Measurements from ENCODE around the gene MATN3.

MATN3 gene

GRCh38 chr2:19988600-19988999, 23.9 kb downstream of the MATN3 start:
- no peaks in the 10 kb centered on the region for H3K36me3 ChIP-seq (ENCODE audit: control insufficient read depth in 2 of 2, insufficient read depth in 2 of 2, low read length in 2 of 2)
- H3K9ac ChIP-seq (ENCODE audit: low read depth in 1 of 2, low read length in 2 of 2), result no peak overlapping the region
- H3K4me1 ChIP-seq (ENCODE audit: control insufficient read depth in 2 of 2, insufficient read depth in 2 of 2, low read length in 2 of 2), result peaks cover 5% of the 10 kb centered on the region in 2 donors
- peaks cover 0 to 7% of the 10 kb centered on the region in 2 donors for H3K27me3 ChIP-seq (ENCODE audit: control insufficient read depth in 2 of 2, insufficient read depth in 2 of 2, low read length in 2 of 2)
- H3K4me3 ChIP-seq (ENCODE audit: low read length in 2 of 2), result no peak overlapping the region
- no peak overlapping the region for H3K27ac ChIP-seq (ENCODE audit: low read depth in 2 of 2, low read length in 2 of 2)
- H3K9me3 ChIP-seq (ENCODE audit: control insufficient read depth in 2 of 2, low read length in 2 of 2), result no peaks in the 10 kb centered on the region

GRCh38 chr2:19987936-19988335, 24.5 kb downstream of the MATN3 start:
- H3K9ac ChIP-seq (ENCODE audit: low read depth in 1 of 2, low read length in 2 of 2), result no peak overlapping the region
- peaks cover 0 to 7% of the 10 kb centered on the region in 2 donors for H3K27me3 ChIP-seq (ENCODE audit: control insufficient read depth in 2 of 2, insufficient read depth in 2 of 2, low read length in 2 of 2)
- H3K27ac ChIP-seq (ENCODE audit: low read depth in 2 of 2, low read length in 2 of 2), result no peak overlapping the region
- no peaks in the 10 kb centered on the region for H3K9me3 ChIP-seq (ENCODE audit: control insufficient read depth in 2 of 2, low read length in 2 of 2)
- H3K4me3 ChIP-seq (ENCODE audit: low read length in 2 of 2), result no peak overlapping the region
- H3K4me1 ChIP-seq (ENCODE audit: control insufficient read depth in 2 of 2, insufficient read depth in 2 of 2, low read length in 2 of 2), result peaks cover 5% of the 10 kb centered on the region in 2 donors
- no peaks in the 10 kb centered on the region for H3K36me3 ChIP-seq (ENCODE audit: control insufficient read depth in 2 of 2, insufficient read depth in 2 of 2, low read length in 2 of 2)

DNA sequence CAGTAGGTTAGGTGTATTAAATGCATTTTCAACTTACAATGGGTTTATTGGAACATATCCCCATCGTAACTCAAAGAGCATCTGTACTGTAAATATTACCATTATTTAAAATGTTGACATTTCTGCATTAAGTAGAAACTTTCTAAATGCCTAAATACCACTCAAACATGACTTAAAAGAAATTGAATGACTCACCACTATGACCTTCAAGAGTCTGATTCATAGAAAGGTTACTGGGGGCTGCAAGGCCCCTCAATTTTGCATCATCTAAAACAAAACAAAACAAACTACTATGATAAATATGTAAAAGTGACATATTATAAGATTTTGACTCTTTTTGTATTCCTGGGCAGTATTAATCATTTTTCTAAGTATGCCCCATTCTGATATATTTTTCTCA, 30.2 kb downstream of the MATN3 start:
- no peak overlapping the region for H3K9ac ChIP-seq (ENCODE audit: low read depth in 1 of 2, low read length in 2 of 2)

GRCh38 chr2:19979932-19980331, 32.5 kb downstream of the MATN3 start:
- H3K9me3 ChIP-seq (ENCODE audit: control insufficient read depth in 2 of 2, low read length in 2 of 2), result no peaks in the 10 kb centered on the region
- no peaks in the 10 kb centered on the region for H3K27me3 ChIP-seq (ENCODE audit: control insufficient read depth in 2 of 2, insufficient read depth in 2 of 2, low read length in 2 of 2)
- no peak overlapping the region for H3K27ac ChIP-seq (ENCODE audit: low read depth in 2 of 2, low read length in 2 of 2)
- no peaks in the 10 kb centered on the region for H3K4me1 ChIP-seq (ENCODE audit: control insufficient read depth in 2 of 2, insufficient read depth in 2 of 2, low read length in 2 of 2)
- H3K36me3 ChIP-seq (ENCODE audit: control insufficient read depth in 2 of 2, insufficient read depth in 2 of 2, low read length in 2 of 2), result no peaks in the 10 kb centered on the region
- H3K4me3 ChIP-seq (ENCODE audit: low read length in 2 of 2), result no peak overlapping the region
- no peak overlapping the region for H3K9ac ChIP-seq (ENCODE audit: low read depth in 1 of 2, low read length in 2 of 2)

More for the DNA sequence above, 30.2 kb downstream of the MATN3 start:
- no peak overlapping the region for H3K27ac ChIP-seq (ENCODE audit: low read depth in 2 of 2, low read length in 2 of 2)
- no peak overlapping the region for H3K4me3 ChIP-seq (ENCODE audit: low read length in 2 of 2)
- no peaks in the 10 kb centered on the region for H3K4me1 ChIP-seq (ENCODE audit: control insufficient read depth in 2 of 2, insufficient read depth in 2 of 2, low read length in 2 of 2)
- H3K9me3 ChIP-seq (ENCODE audit: control insufficient read depth in 2 of 2, low read length in 2 of 2), result no peaks in the 10 kb centered on the region
- H3K36me3 ChIP-seq (ENCODE audit: control insufficient read depth in 2 of 2, insufficient read depth in 2 of 2, low read length in 2 of 2), result no peaks in the 10 kb centered on the region
- H3K27me3 ChIP-seq (ENCODE audit: control insufficient read depth in 2 of 2, insufficient read depth in 2 of 2, low read length in 2 of 2), result no peaks in the 10 kb centered on the region

GRCh38 chr2:19973466-19973865, 39.0 kb downstream of the MATN3 start:
- no peak overlapping the region for H3K4me3 ChIP-seq (ENCODE audit: low read length in 2 of 2)
- H3K27ac ChIP-seq (ENCODE audit: low read depth in 2 of 2, low read length in 2 of 2), result no peak overlapping the region
- H3K4me1 ChIP-seq (ENCODE audit: control insufficient read depth in 2 of 2, insufficient read depth in 2 of 2, low read length in 2 of 2), result no peaks in the 10 kb centered on the region
- H3K36me3 ChIP-seq (ENCODE audit: control insufficient read depth in 2 of 2, insufficient read depth in 2 of 2, low read length in 2 of 2), result no peaks in the 10 kb centered on the region
- no peaks in the 10 kb centered on the region for H3K9me3 ChIP-seq (ENCODE audit: control insufficient read depth in 2 of 2, low read length in 2 of 2)
- H3K9ac ChIP-seq (ENCODE audit: low read depth in 1 of 2, low read length in 2 of 2), result no peak overlapping the region
- H3K27me3 ChIP-seq (ENCODE audit: control insufficient read depth in 2 of 2, insufficient read depth in 2 of 2, low read length in 2 of 2), result no peaks in the 10 kb centered on the region

GRCh38 chr2:19971691-19972090, 40.8 kb downstream of the MATN3 start:
- Histone ChIP-seq H3K27ac (ENCODE audit: low read depth in 2 of 2, low read length in 2 of 2) (no peak overlapping the region), H3K9me3 (ENCODE audit: control insufficient read depth in 2 of 2, low read length in 2 of 2) (no peaks in the 10 kb centered on the region), H3K27me3 (ENCODE audit: control insufficient read depth in 2 of 2, insufficient read depth in 2 of 2, low read length in 2 of 2) (no peaks in the 10 kb centered on the region), H3K4me3 (ENCODE audit: low read length in 2 of 2) (no peak overlapping the region), H3K36me3 (ENCODE audit: control insufficient read depth in 2 of 2, insufficient read depth in 2 of 2, low read length in 2 of 2) (no peaks in the 10 kb centered on the region), H3K4me1 (ENCODE audit: control insufficient read depth in 2 of 2, insufficient read depth in 2 of 2, low read length in 2 of 2) (no peaks in the 10 kb centered on the region), H3K9ac (ENCODE audit: low read depth in 1 of 2, low read length in 2 of 2) (no peak overlapping the region)

DNA sequence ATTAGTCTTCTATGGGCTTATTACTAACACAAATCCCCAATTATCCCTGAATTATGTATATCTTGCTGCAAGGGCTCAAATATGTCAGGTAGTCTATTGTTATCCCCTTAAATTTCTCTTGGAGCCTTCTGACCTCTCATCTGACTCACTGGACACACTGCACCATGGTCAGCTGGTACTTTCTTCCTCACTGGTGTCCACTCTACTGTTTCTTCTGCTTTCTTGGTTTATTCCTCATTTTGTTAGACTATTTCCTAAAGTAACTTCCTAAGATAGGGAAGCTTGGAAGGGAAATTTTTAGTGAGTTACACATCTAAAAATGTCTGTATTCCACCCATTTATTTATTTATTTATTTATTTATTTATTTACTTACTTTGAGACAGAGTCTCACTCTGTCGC, 49.1 kb downstream of the MATN3 start:
- no peak overlapping the region for H3K4me3 ChIP-seq (ENCODE audit: low read length in 2 of 2)
- no peak overlapping the region for H3K27ac ChIP-seq (ENCODE audit: low read depth in 2 of 2, low read length in 2 of 2)
- no peaks in the 10 kb centered on the region for H3K9me3 ChIP-seq (ENCODE audit: control insufficient read depth in 2 of 2, low read length in 2 of 2)
- no peaks in the 10 kb centered on the region for H3K27me3 ChIP-seq (ENCODE audit: control insufficient read depth in 2 of 2, insufficient read depth in 2 of 2, low read length in 2 of 2)
- H3K9ac ChIP-seq (ENCODE audit: low read depth in 1 of 2, low read length in 2 of 2), result no peak overlapping the region
- H3K36me3 ChIP-seq (ENCODE audit: control insufficient read depth in 2 of 2, insufficient read depth in 2 of 2, low read length in 2 of 2), result no peaks in the 10 kb centered on the region
- H3K4me1 ChIP-seq (ENCODE audit: control insufficient read depth in 2 of 2, insufficient read depth in 2 of 2, low read length in 2 of 2), result no peaks in the 10 kb centered on the region

- Histone ChIP-seq H3K27ac (ENCODE audit: low read depth in 2 of 2, low read length in 2 of 2) (no peak overlapping the region), H3K9ac (ENCODE audit: low read depth in 1 of 2, low read length in 2 of 2) (no peak overlapping the region), H3K36me3 (ENCODE audit: control insufficient read depth in 2 of 2, insufficient read depth in 2 of 2, low read length in 2 of 2) (no peaks in the 10 kb centered on the region), H3K4me1 (ENCODE audit: control insufficient read depth in 2 of 2, insufficient read depth in 2 of 2, low read length in 2 of 2) (no peaks in the 10 kb centered on the region), H3K27me3 (ENCODE audit: control insufficient read depth in 2 of 2, insufficient read depth in 2 of 2, low read length in 2 of 2) (no peaks in the 10 kb centered on the region), H3K4me3 (ENCODE audit: low read length in 2 of 2) (no peak overlapping the region), H3K9me3 (ENCODE audit: control insufficient read depth in 2 of 2, low read length in 2 of 2) (no peaks in the 10 kb centered on the region)
These were observed 56.7 kb downstream of the MATN3 start for GRCh38 chr2:19955544-19956422.

DNA sequence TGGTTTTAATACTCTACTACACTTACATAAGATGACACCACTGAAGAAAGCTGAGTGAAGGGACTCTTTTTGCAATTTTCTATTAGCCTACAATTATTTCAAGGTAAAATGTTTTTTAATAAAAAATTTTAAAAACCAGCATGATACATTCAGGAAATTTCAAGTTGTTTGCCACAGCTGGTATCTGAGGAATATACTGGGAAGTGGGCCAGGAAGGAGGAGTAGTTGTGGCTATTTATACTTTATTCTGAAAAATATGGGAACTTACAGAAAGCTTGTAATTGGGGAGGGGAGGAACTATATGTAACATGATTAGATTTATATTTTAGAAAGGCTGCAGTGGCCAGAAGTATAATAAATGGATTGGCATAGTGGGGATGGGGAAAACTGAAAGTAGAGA, 63.4 kb downstream of the MATN3 start:
- H3K4me1 ChIP-seq (ENCODE audit: control insufficient read depth in 2 of 2, insufficient read depth in 2 of 2, low read length in 2 of 2), result no peaks in the 10 kb centered on the region
- H3K9ac ChIP-seq (ENCODE audit: low read depth in 1 of 2, low read length in 2 of 2), result no peak overlapping the region
- no peak overlapping the region for H3K4me3 ChIP-seq (ENCODE audit: low read length in 2 of 2)
- no peaks in the 10 kb centered on the region for H3K36me3 ChIP-seq (ENCODE audit: control insufficient read depth in 2 of 2, insufficient read depth in 2 of 2, low read length in 2 of 2)
- H3K9me3 ChIP-seq (ENCODE audit: control insufficient read depth in 2 of 2, low read length in 2 of 2), result no peaks in the 10 kb centered on the region
- H3K27me3 ChIP-seq (ENCODE audit: control insufficient read depth in 2 of 2, insufficient read depth in 2 of 2, low read length in 2 of 2), result no peaks in the 10 kb centered on the region
- no peak overlapping the region for H3K27ac ChIP-seq (ENCODE audit: low read depth in 2 of 2, low read length in 2 of 2)

- no peak overlapping the region for H3K27ac ChIP-seq (ENCODE audit: low read depth in 2 of 2, low read length in 2 of 2)
- H3K4me1 ChIP-seq (ENCODE audit: control insufficient read depth in 2 of 2, insufficient read depth in 2 of 2, low read length in 2 of 2), result no peaks in the 10 kb centered on the region
- H3K4me3 ChIP-seq (ENCODE audit: low read length in 2 of 2), result no peak overlapping the region
- no peak overlapping the region for H3K9ac ChIP-seq (ENCODE audit: low read depth in 1 of 2, low read length in 2 of 2)
- H3K9me3 ChIP-seq (ENCODE audit: control insufficient read depth in 2 of 2, low read length in 2 of 2), result no peaks in the 10 kb centered on the region
- no peaks in the 10 kb centered on the region for H3K27me3 ChIP-seq (ENCODE audit: control insufficient read depth in 2 of 2, insufficient read depth in 2 of 2, low read length in 2 of 2)
- no peaks in the 10 kb centered on the region for H3K36me3 ChIP-seq (ENCODE audit: control insufficient read depth in 2 of 2, insufficient read depth in 2 of 2, low read length in 2 of 2)
These were observed 65.1 kb downstream of the MATN3 start for GRCh38 chr2:19947184-19947940.
